ENCODE data around the gene PROB1.

DNA sequence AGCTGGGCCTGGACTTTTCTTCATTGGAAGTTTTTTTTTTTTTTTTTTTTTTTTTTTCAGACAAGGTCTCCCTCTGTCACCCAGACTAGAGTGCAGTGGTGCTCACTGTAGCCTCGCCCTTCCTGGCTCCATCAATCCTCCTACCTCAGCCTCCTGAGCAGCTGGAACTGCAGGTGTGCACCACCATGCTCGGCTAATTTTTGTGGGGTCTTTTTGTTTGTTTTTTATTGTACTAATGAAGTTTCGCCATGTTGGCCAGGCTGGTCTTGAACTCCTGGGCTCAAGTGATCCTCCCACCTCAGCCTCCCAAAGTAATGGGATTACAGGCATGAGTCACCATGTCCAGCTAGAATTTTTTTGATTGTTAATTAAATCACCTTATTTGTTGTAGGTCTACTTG, 40.8 kb upstream of the PROB1 start:
- TF ChIP-seq POLR2A (IDR thresholded peaks at IDR 0.05) (no peak), CTCF (IDR thresholded peaks at IDR 0.05) (no peak)
